Cardiac septum (tissue), 1 donor: ENCODE data around the gene ENTPD8. TPM values are rescaled to one million over a fixed set of nuclear protein-coding genes. Genes with fewer than 3 reads are reported as not detected.

Source experiments
- DNase-seq: peaks from one replicate; pipeline ENCODE4 v3.0.0-alpha.2; 2020; ENCODE audit warnings: low spot score
- intact Hi-C: fragments of 100-400 bp; cut with DNase I; formaldehyde crosslinking; loops from one replicate; pipeline ENCODE4 v1.14.0; 2022
- long read RNA-seq: library from polyadenylated mRNA; unstranded; transcript quantifications from one replicate; pipeline ENCODE4 v2.0.0, GENCODE V29; 2021
- total RNA-seq: library from RNA; stranded (reverse); fragmentation: NEBNext Ultra II Directional; extraction: Animal tissue kit (Norgen Biotek cat#: 25700); gene quantifications from one replicate; pipeline ENCODE4 v1.2.1, GENCODE V29; 2021
- donor health status: DM: no; HTN: no; CAD: no.

Gene ENTPD8, protein sequence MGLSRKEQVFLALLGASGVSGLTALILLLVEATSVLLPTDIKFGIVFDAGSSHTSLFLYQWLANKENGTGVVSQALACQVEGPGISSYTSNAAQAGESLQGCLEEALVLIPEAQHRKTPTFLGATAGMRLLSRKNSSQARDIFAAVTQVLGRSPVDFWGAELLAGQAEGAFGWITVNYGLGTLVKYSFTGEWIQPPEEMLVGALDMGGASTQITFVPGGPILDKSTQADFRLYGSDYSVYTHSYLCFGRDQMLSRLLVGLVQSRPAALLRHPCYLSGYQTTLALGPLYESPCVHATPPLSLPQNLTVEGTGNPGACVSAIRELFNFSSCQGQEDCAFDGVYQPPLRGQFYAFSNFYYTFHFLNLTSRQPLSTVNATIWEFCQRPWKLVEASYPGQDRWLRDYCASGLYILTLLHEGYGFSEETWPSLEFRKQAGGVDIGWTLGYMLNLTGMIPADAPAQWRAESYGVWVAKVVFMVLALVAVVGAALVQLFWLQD
- total RNA-seq: not detected
- long read RNA-seq: 0 reads

DNA sequence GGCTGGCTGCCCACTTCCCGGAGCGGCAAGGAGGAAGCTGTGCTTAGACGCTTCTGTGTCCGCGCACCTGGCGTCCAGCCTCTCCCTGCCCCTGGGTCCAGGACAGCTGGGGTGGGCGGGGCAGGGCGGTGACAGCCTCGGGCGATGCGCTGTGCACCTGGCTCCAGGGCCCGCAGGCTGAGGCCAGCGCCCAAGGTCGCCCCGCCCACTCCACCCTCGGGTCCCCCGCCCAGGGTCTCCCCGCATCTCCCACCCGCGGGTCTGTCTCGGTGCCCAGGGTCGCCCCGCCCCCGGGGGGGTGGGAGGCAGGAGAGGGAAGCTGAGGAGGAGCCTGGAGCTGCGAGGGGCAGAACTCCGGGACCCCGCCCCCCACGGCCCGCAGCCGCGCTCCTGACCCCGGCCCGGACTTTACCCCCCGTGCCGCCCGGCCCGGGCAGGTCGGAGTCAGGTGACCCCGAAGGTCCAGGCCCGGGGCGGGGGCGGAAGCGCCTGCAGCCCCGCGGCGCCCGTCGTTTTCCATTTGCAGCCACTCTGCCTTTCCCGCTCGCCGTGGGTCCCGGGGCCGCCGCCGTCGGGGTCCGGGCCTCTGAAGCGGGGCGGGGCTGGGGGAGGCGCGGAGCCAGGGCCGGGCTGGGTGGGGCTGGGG, at the start of gene ENTPD8:
Gene ENTPD8, minus strand, starts transcription at position 69 of the 646 bp plus-strand sequence. CDS start 3,072 bp downstream, outside the sequence.
- intact Hi-C loops: no loop called here
- DNase-seq: peak; percentile 62

DNA sequence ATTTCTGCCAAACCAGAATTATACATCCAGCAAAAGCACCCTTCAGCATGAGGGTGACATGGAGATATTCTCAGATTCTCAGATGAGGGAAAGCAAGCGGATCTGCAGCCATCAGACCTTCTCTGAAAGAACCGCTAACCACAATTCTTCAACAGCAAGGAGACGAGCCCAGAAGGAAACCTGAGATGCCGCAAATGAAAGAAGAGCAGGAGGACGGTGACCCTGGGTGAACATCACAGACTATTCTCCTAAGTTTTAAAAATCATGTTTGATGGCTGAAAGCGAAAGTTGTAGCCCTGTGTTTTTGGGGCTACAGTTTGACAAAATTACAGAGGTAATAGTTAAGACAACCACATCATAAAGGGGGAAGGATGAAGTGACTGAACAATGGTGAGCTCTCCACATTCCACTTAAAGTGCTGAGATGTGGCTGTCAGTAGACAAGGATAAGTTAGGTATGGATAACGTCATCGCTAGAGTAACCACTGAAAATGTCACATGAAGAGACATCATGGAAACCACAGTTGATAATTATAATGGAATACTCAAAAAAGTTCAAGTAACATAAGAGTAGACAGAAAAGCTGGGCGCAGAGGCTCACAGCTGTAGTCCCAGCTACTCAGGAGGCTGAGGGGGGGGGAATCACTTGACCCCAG, 49.5 kb upstream of the ENTPD8 start:
- intact Hi-C loops: no loop called here
- DNase-seq: no peak

DNA sequence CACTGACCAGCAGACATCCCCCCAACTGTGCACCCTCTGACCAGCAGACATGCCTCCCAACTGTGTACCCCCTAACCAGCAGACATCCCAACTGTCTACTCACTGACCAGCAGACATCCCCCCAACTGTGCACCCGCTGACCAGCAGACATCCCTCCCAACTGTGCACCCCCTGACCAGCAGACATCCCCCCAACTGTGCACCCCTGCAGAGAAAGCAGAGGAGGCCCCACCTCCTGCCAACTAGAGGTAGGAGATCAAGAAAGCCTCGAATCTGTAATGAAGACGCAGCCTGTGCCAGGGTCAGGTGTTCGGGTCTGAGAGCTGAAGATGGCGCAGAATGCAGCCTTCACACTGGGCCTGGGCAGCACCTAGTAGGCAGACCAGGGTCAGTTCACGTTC, 47.7 kb upstream of the ENTPD8 start:
- intact Hi-C loops: no loop called here
- DNase-seq: no peak

DNA sequence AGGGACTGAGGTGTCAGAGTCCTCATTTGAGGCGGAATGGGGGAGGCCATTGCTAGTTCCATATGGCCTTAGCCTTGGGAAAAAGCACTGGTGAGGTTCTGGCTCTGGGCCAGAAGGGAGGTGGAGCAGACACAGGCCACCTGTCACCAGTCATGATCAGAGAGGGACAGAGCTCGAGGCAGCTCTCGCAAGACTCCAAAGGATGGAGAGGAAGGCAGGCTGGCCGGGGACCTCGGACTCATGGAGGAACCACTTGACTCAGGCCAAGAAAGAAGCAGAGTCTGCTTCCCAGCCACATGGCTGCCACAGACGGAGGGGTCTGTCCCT, 47.1 kb upstream of the ENTPD8 start:
- intact Hi-C loops: no loop called here
- DNase-seq: no peak

DNA sequence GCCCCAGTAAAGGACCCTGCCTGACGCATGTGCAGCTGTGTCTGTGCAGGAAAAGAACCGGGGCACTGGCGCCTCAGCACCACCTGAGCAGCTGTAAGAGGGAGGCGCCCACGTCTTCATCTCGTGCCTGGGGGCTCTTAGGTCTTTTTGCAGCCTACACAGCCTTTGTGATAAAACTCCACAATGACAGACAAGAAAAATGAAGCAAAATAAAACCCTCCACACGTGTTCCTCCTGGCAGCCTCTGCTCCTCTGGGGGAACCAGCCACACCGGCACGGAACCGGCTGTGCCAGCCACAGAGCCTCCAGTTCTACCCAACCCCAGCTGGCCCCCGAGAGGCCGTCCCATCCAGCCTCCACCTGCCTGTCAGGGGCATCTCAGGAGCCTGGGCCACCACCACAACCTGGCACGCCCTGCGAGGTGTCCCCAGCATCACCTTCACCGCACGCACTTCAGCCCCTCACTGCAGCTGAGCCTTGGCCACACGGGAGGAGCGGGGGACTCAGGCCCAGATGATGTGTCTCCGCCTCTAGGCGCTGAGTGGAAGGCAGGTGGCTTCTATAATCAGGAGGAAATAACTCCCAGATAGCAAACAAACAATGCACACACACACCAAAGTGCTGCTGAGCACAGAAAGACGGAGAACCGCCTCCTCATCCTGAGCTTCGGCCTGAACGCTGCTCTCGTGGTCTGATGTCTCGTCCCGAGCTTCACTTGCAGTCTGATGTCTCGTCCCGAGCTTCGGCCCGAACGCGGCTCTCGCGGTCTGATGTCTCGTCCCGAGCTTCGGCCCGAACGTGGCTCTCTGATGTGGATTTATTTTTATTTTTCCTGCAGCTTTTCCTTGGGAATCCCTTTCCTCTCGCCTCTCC, 46.5 kb upstream of the ENTPD8 start:
- intact Hi-C loops: no loop called here
- no peak for DNase-seq

DNA sequence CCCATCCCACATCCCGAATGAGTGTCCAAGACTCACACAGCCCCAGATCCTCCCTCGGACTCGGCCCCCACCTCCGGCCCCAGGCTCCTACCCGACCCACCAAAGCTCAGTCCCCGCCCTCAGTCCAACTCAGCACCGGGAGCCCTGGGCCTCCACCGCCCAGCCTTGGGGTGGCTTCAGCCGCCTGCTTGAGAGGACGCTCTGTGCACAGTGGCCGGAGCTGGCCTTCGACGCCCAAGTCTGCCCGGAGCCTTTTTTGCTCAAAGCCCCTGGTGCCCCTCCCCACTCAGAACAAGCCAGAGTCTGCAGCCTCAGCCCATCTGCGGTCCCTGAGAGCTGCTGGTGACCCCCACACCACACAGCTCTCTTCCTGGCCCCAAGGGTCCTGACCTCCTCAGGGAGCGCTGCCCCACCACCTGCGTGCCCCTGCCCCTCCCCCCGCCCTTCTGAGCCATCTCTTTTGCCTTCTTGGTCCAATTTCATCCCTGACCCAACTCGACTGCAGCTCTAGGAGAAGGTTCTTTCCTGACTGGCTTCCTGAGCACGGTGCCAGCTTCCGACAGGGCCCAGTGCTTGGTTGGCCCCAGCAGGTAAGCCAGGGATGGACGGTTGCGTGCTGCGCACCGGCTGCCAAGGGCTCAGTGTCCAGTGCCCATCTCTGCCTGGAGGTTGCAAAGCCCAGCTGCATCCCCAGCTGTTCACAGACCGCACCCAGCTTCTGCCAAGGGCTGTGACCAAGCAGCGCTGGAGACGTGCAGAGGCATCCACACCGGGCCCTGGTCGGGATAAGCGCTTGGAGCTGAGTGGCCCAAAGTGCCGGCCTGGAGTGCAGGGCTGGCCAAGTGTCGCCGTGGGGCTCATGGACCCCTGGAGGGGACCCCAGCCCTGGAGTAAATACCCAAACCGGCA, 45.6 kb upstream of the ENTPD8 start:
- intact Hi-C loops: no loop called here
- DNase-seq: no peak

DNA sequence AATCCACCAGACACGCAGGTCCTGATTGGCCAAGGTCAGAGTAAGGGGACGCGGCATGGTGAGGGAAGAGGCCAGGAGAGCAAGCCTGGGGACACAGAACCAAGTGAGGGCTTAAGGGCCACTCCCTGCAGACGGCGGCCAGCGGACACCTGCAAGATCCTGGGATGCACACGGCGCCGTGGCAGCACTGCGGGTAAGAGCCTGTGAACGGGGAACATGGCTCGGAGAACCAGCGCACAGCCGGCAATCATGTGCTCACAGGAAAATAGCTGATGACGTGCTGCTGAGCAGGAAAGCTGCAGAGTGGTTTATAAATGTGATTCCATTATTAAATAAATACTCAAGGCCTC, 45.0 kb upstream of the ENTPD8 start:
- no peak for DNase-seq
- intact Hi-C loops: no loop called here

DNA sequence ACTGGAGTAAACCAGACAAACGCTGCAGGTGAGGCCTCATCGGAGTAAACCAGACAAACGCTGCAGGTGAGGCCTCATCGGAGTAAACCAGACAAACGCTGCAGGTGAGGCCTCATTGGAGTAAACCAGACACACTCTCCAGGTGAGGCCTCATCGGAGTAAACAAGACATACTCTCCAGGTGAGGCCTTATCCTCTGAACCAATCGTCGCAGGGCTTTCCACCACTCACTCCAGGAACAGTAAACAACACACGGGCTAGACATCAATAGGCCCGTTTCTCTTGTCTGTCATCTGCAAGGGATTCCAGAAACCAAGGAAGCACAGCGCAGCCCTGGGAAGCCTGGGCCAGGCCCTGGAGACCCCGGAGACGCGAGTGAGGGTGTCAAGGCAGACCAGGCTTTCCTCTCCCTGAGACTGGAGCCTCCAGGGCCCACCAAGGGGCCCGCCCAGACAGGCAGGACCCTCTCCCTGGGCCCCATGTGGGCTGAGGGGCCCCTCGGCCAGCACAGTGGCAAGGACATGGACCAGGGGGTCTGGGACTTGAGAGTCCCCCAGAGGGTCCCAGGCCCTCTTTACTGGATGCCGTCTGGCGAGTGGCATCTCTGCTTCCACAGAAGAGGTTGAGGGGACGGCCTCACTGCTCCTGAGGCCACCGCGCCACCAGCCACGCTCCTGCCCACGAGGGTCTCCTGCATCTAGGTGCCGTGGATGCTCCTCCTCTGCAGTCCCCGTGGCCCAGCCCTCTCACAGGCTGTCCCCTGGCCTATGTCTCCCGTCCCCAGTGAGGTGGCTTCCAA, 44.4 kb upstream of the ENTPD8 start:
- no peak for DNase-seq
- intact Hi-C loops: no loop called here

DNA sequence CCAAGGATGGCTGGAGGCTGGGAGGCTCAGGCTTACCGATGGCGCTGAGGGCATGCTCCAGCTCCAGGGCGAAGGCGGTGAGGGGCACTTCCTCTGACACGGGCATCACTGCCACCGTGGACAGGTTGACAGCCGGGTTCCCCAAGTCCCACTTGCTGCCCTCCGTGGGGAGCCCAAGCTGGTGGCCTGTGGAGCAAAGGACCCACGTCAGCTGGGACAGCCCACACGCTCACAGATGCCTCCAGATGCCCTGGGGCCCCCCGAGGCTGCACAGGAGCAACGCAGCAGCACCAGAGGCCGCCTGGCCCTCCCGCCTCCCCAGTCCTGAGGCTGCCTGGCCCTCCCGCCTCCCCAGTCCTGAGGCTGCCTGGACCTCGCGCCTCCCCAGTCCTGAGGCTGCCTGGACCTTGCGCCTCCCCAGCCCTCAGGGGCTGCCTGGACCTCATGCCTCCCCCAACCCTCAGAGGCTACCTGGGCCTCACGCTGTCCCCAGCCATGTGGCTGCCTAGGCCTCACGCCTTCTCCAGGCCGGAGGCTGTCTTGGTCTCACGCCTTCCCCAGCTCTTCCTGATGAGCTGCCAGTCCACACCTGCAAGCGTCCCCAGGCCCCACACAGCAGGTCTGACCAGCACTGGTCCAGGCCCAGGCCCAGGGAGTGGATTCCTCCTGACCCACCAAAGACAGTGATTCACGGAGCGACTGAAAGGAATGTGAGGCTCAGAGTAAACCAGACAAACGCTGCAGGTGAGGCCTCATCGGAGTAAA, 43.6 kb upstream of the ENTPD8 start:
- DNase-seq: peak; percentile 73
- intact Hi-C loops: no loop called here

DNA sequence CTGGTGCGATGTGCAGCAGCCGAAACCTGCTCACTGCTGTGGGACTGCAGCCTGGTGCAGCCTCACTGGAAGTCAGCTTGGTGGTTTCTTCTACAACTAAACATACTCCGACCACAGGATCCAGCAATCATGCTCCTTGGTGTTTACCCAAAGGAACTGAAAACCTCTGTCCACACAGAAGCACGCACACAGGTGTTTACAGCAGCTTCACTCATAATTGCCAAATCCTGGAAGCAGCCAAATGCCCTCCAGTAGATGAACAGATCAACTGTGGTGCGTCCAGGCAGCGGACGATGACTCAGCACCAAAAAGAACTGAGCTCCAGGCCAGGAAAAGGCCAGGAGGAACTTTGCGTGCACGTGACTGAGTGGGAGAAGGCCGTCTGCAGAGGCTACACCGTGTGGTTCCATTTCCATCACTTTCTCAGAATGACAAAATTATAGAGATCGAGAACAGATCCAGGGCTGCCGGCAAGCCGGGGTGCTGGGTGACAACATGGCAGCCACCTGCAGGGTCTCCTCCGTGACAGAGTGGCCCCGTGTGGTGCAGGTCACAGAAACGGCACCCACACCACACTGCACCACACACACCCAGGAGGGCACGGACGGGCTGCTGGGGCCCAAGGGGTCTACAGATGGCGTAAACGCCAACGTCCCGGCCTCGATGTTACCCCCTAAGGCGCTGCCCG, 41.1 kb upstream of the ENTPD8 start:
- intact Hi-C loops: no loop called here
- DNase-seq: no peak

DNA sequence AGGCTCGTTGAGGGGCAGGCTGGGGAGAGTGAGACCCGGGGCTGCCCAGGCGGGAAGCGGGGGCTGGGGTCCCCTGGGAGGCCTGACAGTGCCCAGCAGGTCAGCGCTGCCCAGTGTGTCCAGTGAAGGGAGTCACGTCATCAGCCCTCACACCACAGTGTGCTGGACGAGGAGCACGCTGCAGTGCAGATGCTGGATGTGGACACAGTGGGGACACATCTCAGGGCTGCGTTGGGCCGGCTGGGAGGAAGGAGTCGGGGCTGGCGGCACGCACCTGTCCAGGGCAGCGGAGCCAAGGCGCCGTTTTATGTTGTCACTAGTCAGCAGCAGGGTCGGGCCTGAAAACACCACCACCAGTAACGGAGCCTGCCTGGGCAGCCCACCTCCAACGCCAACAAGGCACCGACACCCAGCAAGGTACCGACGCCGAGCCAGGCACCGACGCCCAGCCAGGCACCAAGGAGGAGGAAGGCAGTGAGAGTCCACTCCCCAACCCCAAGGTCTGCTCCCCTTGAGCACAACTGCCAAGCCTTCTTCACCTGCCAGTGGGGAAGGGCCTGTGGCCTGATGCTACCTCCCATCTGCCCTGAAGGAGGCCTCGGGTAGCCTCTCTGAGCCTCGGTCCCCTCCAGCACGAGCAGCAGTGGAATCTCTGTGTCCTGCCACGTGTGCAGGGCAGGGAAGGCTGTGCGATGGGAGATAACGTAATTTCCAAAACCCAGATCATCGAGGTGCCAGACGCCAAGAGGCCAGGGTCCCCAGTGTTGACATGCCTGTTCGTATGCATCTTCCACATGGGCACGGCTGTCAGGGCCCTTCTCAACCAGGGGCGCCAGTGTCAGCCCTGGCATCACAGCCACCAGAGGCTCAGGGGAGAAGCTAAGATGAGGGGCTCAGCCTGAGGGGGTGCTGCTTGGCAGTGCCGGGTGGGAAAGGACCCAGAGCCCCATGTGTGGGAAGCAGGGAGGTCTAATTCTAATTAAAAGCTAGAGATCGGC, 39.8 kb upstream of the ENTPD8 start:
- DNase-seq: no peak

DNA sequence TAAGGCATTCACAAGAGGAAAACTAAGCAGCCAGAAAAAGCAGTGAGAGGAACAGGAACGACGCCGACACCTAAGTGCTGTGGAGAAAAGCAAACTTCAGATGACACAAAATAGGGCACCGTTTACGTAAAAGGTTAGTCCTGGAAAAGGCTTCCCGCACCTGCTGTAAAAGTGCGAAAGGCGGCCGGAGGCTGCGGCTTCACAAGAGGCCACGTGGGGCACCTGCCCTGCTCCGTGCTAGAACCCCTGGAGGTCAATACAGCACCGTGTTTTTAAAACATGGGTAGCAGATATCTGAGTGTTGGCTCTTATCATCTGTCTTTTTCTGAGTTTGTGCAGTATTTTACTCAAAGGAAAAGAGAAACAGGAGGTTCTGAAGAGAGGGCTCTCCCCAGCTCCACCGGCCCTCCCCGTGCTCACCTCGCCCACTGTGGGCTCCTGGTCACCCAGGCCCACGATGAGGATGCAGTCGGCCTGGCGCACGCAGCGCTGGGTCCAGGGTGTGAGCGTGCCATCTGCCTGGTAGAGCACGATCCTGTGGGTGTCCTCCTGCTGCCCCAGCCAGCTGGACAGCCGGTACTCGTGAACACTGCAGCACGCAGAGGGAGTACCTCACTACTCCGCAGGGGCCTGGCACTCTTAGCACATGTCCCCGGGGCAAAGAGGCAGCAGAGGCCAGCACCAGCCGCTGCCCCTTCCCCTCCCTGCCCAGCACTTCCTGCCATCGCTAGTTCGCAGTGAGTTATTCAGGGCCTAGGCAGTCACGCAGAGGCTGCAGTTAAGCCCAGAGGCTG, 38.9 kb upstream of the ENTPD8 start:
- no peak for DNase-seq
- intact Hi-C loops: no loop called here

More for the DNA sequence above, 39.8 kb upstream of the ENTPD8 start:
- intact Hi-C loops: no loop called here

DNA sequence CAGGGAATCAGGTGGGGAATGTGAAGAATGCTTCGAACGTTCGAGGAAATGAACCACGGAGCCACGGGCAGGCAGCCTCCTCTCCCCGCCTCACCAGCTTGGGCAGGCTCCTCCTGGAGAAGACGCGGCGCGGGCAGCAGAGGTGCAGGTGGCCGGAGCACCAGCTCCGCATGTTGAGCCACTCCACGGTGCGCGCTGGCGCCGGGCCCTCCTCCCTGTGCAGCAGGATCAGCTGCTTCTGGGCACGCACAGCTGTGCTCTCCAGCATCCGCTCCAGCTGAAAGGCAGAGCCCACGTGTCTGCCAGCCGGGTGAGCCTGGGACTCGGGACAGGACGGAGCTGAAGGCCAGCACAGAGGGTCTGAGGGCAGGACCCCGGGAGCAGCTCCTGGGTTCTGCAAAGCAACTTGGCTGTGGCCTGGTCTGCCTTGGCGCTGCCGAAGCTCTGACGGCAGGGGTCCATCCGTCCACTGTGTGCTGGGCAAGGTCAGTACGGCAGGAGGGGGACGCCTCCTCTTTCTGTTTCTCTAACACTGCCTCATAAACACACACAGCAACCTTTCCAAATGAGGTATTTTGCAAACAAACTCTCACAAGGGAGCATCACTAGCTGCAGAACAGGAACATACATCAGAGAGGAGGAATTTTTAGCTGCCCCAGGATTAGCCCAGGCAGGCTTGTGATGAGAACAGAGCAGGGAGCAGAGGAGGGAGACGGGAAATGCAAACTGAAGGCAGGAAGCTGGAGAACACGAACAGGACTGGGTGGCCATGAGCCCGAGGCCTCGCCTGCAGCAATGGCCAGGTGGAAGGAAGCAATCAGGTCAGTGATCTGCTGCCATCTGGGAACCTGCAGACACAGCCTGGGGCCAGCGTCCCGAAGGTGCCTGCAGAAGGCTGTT, 38.1 kb upstream of the ENTPD8 start:
- DNase-seq: no peak
- intact Hi-C loops: no loop called here

DNA sequence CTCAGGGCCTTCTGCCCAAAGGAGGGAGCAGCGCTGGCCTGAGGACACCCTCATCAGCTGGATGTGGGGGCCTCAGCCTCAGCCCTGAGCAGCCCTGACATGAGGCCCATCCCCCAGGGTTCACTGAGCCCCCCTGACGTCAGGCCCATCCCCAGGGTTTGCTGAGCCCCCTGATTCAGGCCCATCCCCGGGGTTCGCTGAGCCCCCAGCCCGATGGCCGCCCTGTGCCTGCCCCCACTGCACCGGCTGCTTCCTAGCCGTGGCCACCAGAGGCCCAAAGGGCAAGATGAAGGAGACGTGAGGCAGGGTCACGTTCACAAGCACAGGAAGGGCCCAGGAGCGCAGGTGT, 37.4 kb upstream of the ENTPD8 start:
- no peak for DNase-seq
- intact Hi-C loops: no loop called here
